HEK293T (cell line): ENCODE results near the gene HAUS5.

Experiments
- ARNT ChIP-seq: fragments of 450-650 bp; IDR thresholded peaks from 2 replicates; pipeline ENCODE4 v1.6.1; 2017; ENCODE audit warnings: mild to moderate bottlenecking
- BHLHE40 ChIP-seq: fragments of 450-650 bp; IDR thresholded peaks from 2 replicates; pipeline ENCODE4 v1.6.1; 2016; ENCODE audit warnings: mild to moderate bottlenecking, moderate library complexity, borderline replicate concordance
- CTBP1 ChIP-seq: fragments of 450-650 bp; IDR thresholded peaks from 2 replicates; pipeline ENCODE4 v1.6.1; 2016; ENCODE audit warnings: borderline replicate concordance
- FOXA1 ChIP-seq: fragments of 450-650 bp; IDR thresholded peaks from 2 replicates; pipeline ENCODE4 v1.6.1; 2016; ENCODE audit warnings: mild to moderate bottlenecking
- FOXK2 ChIP-seq: fragments of 450-650 bp; IDR thresholded peaks from 2 replicates; pipeline ENCODE4 v1.6.1; 2016; ENCODE audit warnings: mild to moderate bottlenecking
- FOXM1 ChIP-seq: fragments of 450-650 bp; IDR thresholded peaks from 2 replicates; pipeline ENCODE4 v1.6.1; 2017; ENCODE audit warnings: mild to moderate bottlenecking, borderline replicate concordance
- HDGF ChIP-seq: fragments of 450-650 bp; IDR thresholded peaks from 2 replicates; pipeline ENCODE4 v1.6.1; 2017; ENCODE audit warnings: antibody characterized with exemption, borderline replicate concordance
- L3MBTL2 ChIP-seq: fragments of 450-650 bp; conservative IDR thresholded peaks from 2 replicates; pipeline ENCODE4 v1.6.1; 2016; ENCODE audit warnings: mild to moderate bottlenecking
- NFRKB ChIP-seq: fragments of 450-650 bp; IDR thresholded peaks from 2 replicates; pipeline ENCODE4 v1.6.1; 2016; ENCODE audit warnings: mild to moderate bottlenecking, moderate library complexity
- SP1 ChIP-seq: fragments of 450-650 bp; IDR thresholded peaks from 2 replicates; pipeline ENCODE4 v1.6.1; 2017
- SUZ12 ChIP-seq: fragments of 450-650 bp; IDR thresholded peaks from 2 replicates; pipeline ENCODE4 v1.6.1; 2016; ENCODE audit warnings: mild to moderate bottlenecking
- TARDBP ChIP-seq: fragments of 450-650 bp; IDR thresholded peaks from 2 replicates; pipeline ENCODE4 v1.6.1; 2016
- ZNF384 ChIP-seq: fragments of 450-650 bp; IDR thresholded peaks from 2 replicates; pipeline ENCODE4 v1.6.1; 2016
- TF ChIP-seq, protein P1 (sequence below): fragments of 450-650 bp; IDR thresholded peaks from 2 replicates; pipeline ENCODE4 v1.6.1; 2016

DNA sequence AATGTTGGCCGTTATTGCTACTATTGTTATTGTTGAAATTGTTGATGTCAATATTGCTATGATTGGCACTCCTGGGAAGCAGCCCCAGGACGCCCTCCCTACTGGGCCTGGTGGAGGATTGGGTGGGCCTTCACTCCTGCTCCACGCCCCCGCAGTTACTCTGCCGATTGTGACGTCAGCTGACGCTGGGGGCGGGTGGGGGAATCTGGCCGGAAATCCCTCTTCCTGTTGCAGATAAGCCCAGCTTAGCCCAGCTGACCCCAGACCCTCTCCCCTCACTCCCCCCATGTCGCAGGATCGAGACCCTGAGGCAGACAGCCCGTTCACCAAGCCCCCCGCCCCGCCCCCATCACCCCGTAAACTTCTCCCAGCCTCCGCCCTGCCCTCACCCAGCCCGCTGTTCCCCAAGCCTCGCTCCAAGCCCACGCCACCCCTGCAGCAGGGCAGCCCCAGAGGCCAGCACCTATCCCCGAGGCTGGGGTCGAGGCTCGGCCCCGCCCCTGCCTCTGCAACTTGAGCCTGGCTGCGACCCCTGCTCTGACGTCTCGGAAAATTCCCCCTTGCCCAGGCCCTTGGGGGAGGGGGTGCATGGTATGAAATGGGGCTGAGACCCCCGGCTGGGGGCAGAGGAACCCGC, 29.1 kb downstream of the HAUS5 start, which contains the start of gene ETV2:
- no peak for TF ChIP-seq FOXM1
- no peak for TF ChIP-seq NFRKB
- TF ChIP-seq BHLHE40: no peak
- TF ChIP-seq ARNT: no peak
- TF ChIP-seq FOXK2: no peak
- no peak for TF ChIP-seq SP1
- TF ChIP-seq, protein P1, sequence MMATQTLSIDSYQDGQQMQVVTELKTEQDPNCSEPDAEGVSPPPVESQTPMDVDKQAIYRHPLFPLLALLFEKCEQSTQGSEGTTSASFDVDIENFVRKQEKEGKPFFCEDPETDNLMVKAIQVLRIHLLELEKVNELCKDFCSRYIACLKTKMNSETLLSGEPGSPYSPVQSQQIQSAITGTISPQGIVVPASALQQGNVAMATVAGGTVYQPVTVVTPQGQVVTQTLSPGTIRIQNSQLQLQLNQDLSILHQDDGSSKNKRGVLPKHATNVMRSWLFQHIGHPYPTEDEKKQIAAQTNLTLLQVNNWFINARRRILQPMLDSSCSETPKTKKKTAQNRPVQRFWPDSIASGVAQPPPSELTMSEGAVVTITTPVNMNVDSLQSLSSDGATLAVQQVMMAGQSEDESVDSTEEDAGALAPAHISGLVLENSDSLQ: no peak
- TF ChIP-seq SUZ12: no peak
- TF ChIP-seq FOXA1: no peak
- TF ChIP-seq L3MBTL2: no peak
- no peak for TF ChIP-seq HDGF
- no peak for TF ChIP-seq TARDBP
- no peak for TF ChIP-seq CTBP1
- no peak for TF ChIP-seq ZNF384
